HG03575 (cell line): ENCODE measurements around the gene TTLL11.

ENCODE experiments used
- ATAC-seq: cut with Tn5 transposase; IDR thresholded peaks from one replicate; pipeline ENCODE4 v1.9.1; 2021; ENCODE audit not compliant: unreplicated experiment, insufficient number of reproducible peaks, low FRiP score; ENCODE audit errors: extremely low read depth

TTLL11 gene

DNA sequence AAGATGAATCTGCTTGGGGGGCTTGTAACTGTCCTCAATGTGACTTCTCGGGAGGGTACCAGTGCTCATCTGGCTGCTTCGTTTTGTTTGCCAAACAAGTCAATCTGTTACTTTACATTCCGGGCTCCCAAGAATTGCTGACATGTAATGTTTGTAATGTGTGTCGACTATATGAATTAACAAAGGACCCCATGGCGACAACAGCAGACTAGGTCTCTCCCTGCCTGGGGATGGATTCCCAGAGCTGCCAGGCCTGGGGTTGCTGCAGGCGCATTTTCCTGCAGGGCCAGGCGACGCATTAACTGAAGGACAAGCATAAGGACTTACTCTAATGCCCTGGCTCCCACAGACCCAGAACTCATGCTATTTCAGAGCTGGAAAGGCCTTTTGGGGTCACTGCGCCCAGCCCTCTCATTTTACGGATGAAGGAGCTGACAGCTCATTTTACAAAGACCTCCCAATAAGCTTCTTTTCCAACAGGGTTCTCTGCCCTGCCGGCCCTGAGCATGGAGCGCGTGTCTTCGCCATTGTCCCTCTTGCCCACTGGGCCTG is 214.8 kb downstream of the TTLL11 start:
- no peak for ATAC-seq

DNA sequence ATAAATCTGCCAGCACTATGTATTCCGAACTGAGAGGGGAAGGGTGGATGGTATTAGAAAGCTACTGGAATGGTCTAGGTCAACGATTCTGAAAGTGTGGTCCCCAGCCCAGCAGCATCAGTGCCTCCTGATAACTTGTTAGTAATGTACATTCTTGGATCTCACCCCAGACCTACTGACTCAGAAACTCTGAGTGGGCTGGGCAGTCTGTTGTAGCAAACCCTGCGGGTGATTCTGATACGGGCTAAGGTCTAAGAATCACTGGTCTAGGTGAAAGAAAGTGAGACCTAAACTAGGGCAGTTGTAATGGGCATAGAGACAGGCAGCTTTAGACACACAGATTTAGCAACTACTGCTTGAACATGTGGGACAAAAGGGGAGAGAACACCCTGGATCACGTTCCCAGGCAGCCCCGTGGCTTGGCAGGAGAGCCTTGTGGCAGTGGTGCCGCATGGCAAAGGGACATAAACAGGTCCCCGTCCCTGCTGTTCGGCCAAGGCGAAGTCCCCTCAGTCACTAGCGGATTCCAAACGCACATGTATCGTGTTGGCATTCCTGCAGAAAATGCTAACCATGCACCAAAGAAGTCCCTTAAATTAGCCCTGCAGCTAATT is 216.3 kb downstream of the TTLL11 start:
- no peak for ATAC-seq

DNA sequence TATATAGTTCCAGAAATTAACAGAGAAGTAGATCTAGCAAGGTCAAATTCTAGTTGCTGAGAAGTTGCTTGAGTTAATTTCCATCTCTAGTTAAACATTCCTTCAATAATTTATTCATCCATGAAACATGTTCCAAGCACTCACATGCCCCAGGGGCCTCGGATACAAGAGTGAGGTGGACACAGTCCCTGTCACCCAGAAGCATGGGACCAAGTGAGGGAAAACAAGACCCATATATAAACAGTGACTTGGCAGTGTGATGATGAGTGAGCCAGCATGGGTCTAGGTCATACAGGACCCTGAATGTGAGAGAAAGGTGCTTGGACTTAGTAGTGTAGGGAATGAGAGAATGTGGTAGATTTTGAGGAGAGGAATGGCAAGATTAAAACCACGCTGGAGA is 216.9 kb downstream of the TTLL11 start:
- ATAC-seq, result no peak

DNA sequence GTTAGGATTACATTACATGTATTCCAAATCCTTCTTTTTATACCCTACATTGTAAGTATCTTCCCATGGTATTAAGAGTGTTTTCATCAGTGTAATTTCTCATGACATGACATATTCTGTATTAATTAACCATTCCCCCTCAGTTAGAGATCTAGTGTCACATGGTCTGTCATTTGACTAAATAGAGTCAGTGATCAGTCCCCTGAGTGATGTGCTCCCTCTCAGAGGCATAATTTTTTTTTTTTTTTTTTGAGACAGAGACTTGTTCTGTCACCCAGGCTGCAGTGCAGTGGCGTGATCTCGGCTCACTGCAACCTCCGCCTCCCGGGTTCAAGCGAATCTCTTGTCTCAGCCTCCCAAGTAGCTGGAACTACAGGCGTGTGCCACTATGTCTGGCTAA is 218.6 kb downstream of the TTLL11 start:
- ATAC-seq, result no peak

DNA sequence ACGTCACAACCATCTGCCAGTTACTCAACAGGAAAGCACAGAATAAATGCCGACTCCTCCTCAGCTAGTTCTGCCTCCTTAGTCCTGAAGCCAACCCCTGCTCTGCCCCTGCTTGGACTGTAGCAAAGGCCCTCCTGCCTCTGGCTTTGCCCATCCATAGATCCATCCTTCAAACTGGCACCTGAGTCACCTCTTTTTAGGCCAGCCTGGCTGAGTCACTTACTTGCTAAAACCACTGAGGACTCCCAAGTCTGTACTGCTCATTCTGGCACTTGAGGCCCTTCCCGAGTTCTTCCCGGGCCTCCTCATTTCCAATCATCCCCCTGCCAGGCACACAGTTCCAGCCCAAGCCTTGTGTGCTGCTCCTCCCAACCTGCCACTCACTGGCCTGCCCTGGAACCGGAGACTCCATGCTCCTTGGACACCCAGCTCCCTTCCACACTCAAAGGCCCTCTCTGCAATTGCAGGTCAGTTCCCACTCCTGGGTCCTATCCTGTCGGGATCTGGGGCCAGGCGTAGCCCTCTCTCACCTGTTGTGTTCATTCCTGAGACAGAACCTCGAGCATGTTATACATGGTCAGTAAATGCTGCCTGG is 221.6 kb downstream of the TTLL11 start:
- no peak for ATAC-seq

DNA sequence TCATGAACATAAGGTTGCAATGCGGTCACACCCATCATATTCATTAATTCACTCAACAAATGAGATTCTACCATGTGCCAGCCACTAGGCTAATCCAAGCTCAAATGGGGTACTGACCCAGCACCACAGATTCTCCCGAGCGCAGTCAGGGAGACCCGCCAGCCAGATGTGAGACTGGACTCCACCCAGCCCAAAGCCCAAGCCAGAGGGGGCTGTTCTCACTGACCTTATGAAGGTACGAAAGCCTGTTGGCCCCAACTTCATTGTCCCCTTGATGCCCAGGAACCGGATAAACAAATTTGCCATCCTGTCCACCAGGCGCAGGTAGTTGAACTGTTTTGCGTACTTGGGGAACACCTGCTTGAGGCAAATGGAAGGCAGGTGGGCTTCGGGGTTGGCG is 222.8 kb downstream of the TTLL11 start:
- ATAC-seq, result no peak

DNA sequence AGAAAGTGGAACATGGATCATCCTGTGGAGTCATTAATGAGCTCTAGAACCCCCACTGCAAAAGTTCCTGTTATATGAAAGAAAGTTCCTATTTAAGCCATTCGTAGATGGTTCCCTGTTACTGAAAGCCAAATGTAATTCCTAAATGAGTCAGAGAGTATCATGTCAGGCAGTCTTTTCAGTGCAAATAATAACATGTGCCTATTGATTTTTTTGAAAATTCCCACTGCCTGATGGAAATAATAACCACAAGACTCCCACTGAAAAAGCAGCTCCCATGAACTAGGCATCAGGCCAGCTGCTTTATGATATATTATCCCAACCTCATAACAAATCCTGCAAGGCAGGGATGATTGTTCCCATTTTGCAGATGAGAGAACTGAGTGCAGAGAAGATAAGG is 224.5 kb downstream of the TTLL11 start:
- ATAC-seq, result no peak

DNA sequence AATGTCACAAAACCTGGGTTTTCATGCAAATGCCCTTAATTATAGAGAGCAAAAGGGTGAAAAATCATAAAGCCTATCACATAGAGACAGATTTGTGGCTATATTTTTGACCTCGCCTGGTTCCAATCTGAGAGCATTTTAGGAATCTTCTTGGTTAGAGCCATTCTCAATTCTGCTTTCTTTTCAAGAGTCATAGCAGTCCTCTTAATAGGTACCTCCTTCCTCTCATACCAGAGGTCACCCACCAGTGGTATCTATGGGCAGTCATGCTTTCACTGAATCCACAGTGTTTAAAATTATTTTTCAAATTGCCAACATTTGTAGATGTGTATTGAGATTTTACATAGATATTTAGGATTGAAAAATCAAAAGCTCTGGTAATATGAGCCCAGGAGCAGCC is 226.2 kb downstream of the TTLL11 start:
- no peak for ATAC-seq

DNA sequence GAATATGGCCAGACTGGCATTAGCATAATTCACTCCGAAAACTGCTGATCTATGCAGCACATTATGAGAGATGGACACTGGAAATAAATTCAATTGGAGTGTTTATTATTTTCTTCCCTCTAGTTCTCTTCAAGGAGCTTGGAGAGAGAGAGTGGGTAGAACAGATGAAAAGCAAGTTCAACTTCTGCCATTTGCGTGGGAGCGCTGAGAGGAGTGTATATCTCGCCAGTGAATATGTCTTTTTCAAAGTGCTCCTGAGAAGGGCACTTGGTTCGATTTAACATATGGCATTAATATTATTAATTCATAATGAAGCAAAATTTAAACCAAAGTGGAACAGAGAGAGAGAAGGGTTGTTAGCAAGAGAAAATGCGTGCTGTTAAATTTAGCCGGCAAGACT is 227.2 kb downstream of the TTLL11 start:
- ATAC-seq, result no peak

DNA sequence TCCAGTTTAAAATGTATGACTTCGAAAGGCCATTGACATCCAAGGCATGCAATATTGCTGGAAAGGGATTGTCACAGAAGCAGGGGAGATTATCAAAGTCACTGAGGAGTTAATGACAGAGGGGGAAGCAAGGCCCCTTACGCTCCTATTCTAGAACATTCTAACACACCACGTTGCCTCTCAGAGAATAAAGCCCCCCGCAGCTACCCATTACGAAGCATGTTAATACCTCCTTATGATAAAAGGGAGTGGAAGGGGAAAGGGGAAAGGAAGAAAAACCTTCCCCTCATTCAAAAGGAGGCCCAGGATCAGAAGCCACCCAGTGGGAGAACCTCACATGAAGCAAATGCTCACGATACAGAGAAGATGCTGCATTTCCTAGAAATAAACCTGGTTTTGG is 228.0 kb downstream of the TTLL11 start:
- ATAC-seq, result no peak

DNA sequence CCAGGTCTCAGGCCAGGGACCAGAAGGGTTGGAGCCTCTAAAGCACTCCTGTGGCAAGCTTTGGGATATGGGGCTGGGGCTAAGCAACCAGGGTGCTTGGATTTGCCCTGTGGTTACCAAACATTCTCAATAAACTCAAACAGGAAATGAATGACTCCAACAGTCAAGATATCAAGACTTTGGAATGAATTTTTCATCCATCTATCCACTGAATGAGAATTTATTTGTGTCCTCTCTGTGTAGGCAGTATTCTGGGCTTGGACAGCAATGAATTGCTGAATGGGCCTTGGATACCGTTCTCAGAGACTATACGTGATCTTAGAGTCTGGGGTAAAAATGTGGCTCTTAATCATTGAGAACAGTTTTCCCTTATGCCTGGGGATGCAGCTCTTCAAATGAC is 229.2 kb downstream of the TTLL11 start:
- ATAC-seq, result no peak

DNA sequence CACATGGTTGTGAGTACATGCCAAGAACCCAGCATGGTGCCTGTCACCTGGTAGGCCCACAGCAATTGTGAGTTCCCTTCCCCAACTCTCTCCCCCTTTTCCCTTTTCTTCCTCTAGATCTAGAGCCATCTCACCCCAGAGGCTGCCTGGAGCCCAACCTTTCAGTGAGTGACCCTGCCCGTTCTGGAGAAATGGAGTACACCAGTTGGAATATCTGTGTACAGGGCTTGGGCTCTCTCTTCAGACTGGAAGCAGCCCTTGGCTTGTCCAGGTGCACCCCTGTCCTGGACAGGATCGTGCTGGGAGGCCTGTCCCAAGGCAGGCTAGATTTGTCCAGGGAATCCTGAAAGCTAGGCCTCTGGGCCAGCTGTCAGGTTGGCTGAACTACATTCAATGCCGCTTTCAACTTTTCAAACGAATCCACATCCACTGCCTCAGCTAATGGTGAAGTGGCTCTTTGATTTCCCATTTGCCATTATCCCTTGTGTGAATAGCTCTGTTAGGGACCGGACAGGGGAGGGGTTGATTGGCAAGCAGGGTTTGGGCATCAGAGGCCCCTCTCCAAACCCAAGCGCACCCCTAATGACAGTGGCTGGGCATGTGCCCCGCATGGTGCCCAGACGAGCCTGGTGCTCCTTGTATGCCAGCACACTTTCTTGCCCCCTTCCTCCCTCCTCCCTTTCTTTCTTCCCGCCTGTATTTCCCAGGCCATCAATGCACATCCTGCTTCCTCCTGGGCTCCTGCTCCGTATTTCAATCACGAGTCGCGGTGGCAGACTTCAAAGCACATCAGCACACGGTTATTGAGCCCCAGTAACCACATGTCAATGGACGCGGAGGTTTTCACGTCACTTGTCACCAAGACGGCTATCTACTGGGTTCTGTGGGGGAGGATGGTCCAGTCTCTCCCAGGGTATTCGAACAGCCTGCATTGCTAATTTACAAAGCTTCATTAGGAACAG is 230.5 kb downstream of the TTLL11 start:
- ATAC-seq, result no peak

DNA sequence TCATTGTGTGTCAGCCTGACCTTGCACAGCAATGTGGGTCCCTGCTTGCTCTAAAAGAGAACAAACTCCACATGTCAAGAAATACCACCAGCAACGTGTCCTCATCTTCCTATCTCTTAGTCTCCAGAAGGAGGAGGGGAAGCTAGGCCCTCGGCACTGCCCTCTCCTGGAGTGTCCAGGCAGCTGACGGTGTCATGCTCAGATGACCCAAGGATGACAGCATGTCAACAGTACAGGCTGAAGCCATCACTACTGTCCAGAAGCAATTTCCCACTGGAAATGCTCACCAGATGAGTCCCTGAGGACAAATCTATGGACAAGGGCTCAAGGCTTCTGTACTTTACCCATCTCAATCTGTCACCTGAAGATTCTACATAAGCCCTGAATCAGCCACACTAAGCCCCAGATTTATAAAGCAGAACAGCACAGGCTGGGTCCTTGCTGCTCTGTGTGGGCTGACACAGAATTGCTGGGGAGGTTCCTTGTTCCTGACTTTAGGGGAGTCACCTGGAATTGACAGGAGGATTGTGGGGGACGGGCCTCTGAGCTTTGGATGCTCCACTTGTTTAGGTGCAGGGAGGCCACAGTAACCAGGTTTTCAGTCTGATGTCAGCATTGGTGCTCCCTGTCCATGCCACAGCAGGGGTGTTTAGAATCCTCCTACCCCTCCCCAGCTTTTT is 231.5 kb downstream of the TTLL11 start:
- ATAC-seq, result no peak

DNA sequence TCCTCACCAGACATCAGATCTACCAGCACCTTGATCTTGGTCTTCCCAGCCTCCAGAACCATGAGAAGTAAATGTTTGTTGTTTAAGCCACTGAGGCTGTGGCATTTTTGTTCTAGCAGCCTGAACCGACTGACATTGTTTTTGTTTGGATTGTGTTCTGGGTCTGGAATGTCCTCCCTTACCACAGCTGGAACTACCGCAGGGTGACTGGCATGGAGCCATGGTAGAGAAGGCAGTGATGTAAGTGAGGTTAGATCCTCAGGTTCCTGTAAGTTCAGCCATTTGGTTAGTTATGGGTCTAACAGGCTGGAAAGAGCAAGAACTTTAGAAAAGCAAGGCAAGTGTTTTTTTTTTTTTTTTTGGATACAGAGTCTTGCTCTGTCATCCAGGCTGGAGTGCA is 232.4 kb downstream of the TTLL11 start:
- ATAC-seq, result no peak

DNA sequence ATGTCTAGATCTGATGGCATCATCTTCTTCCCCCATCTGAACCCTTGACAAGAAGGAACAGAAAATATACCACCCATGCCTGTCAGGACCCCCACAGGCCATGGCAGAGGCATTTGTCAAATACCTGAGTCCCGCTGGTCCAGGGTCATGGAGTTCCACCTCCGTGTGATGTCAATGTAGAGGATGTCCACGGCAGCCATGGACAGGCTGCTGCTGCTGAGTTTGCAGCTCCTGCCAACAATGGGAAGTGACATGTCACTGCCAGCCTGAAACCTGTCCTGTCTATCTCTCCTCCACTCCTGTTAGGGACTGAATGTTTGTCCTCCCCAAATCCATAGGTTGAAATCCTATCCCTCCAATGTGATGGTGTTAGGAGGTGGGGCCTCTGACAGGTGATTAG is 232.9 kb downstream of the TTLL11 start:
- no peak for ATAC-seq

DNA sequence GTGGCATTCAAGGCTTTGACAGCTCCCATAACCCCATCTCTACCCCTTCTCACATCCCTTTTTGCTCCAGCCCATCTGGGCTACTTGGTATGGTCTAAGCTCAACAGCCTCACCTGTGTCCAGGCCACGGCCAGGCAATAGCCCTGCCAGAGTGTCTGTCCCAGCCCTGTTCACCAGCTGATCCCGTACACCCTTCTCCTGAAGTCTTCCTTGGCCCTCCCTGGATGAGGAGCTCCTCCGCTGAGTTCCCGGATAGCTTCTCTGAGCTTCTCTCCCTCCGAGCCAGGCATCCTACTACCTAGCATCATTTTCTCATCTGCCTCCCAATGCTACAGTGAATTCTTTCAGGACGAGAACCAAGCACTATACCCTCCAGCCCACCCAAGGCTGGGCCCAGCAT is 233.5 kb downstream of the TTLL11 start:
- ATAC-seq, result no peak

DNA sequence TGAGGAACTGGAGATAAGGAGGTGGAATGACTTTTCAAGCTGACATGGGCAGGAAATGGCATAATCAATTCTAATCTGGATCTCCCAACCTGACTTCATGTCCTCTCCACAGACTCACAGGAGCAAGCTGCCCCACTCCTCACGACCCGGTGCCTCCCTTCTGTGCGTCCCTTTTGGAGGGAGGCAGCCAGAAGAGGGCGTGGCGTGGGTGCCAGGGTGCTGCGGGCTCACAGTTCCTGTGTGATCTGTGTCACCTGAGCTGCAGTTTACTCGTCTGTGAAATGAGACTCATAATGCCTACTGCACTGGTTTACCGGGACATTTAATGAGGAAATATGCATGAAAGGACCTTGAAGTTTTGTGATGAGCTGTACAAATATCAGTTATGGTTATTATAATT is 234.3 kb downstream of the TTLL11 start:
- ATAC-seq, result no peak

DNA sequence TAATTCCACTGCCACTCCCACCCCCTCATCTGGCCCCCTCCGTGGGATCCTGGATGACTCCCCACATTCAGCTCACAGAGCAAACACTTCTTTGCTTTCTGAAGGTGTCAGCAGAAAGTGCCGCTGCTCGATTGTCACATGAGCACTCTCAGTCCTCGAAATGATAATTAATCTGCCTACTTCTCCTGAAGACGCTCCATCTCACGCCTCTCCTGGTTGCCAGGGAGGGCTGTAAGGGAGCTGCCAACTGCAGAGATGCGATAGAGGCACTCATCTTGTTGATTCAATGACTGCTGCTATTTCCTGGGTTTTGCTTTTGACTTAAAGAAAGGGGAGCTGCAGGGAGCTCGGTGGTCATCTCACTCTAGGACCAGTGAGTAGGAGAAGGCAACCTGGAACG is 235.2 kb downstream of the TTLL11 start:
- no peak for ATAC-seq

DNA sequence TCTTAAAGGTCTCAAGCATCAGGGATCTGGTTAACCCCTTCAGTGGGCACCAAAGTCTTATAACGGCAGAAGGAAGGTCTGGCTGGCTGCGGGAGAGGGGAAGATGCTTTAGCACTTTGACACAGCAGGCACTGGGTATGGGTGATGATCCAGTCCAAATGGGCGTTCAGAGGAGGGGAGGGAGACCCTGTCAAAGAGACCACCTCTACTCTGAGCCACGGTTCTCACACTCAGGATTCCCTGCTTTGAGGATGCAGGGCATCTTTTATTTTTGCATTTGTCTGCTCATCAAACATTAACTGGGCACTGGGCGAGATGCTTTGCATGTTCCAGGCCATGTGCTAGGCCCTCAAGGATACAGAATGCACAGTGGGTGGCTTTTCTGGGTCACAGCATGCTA is 237.6 kb downstream of the TTLL11 start:
- ATAC-seq, result no peak
